ENCODE data around the gene HPDL.
A peak's percentile ranks its signal among the peaks of the same experiment; 100 is the strongest.

The HPDL gene

GRCh38 chr1:45327644-45328515 is 1.2 kb downstream of the HPDL start:
- H3K4me3 ChIP-seq (ENCODE audit: low read depth, low read length) = peak overlapping the region; percentile 61
- ChIA-PET POLR2A (interaction anchor here (0.7 to 1.7 kb wide), 3 partner anchors 12 to 24 kb away, joined by 3 to 9 read pairs (median 7); partner anchors contain the start of genes MUTYH and TOE1), CTCF (interaction anchor here (0.6 to 3.4 kb wide), 5 partner anchors 11 to 165 kb away, joined by 3 to 22 read pairs (median 4); partner anchors contain the start of genes MUTYH and TOE1)
- DNase-seq (ENCODE audit: low read depth, low spot score) = no peak
- TF ChIP-seq, protein P1, sequence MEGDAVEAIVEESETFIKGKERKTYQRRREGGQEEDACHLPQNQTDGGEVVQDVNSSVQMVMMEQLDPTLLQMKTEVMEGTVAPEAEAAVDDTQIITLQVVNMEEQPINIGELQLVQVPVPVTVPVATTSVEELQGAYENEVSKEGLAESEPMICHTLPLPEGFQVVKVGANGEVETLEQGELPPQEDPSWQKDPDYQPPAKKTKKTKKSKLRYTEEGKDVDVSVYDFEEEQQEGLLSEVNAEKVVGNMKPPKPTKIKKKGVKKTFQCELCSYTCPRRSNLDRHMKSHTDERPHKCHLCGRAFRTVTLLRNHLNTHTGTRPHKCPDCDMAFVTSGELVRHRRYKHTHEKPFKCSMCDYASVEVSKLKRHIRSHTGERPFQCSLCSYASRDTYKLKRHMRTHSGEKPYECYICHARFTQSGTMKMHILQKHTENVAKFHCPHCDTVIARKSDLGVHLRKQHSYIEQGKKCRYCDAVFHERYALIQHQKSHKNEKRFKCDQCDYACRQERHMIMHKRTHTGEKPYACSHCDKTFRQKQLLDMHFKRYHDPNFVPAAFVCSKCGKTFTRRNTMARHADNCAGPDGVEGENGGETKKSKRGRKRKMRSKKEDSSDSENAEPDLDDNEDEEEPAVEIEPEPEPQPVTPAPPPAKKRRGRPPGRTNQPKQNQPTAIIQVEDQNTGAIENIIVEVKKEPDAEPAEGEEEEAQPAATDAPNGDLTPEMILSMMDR (IDR thresholded peaks at IDR 0.05; ENCODE audit: insufficient read depth, low read length, missing control alignments) = no peak

DNA sequence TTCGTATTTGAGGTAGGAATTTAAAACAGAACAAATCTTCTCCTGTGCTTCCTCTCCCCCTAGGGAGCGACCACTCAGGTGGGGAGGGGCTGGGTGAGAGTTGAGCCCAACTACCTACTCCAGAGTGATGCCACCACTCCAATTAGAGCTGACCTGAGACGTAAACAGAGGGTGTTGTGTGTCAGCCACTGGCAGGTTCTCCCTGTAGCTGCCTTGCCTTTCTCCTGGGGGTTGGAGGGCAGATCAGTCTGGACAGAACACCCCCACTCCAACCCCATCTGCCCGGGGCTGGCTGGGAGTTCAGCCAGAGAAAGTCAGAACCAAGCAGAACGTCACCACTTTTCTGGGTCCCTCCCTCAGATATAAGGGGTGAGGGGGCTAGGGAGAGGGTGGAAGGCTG is 2.0 kb downstream of the HPDL start:
- no peak for DNase-seq (ENCODE audit: low read depth, low spot score)
- CTCF ChIA-PET = interaction anchor here (1.3 to 3.4 kb wide), 2 partner anchors 10 to 165 kb away, joined by 4 to 22 read pairs; partner anchors contain the start of genes MUTYH and TOE1
- POLR2A ChIA-PET = interaction anchor here (1.7 kb wide), 1 partner anchor 11 kb away, joined by 9 read pairs; the partner anchor contains the start of genes MUTYH and TOE1
- H3K4me3 ChIP-seq (ENCODE audit: low read depth, low read length) = no peak overlapping the region
- TF ChIP-seq, protein P1 (IDR thresholded peaks at IDR 0.05; ENCODE audit: insufficient read depth, low read length, missing control alignments) = no peak

DNA sequence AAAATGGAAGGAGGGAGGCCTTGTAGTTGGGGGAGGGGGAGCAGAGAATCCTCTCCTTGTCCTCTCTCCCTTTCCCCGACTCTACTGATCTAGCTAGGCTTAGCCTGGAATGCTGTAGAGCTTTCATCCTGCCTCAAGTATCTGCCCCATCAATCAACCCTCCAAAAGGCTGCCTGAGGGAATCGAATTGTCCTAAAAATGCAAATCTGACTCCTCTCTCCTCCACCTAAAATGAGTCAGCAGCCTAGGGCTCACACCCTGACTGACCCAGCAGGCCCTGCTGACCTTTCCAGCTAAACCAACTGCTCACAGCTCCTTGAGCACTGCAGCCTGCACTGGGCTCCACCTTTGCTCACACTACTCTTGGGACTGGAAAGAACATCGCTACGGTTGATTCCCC is 2.8 kb downstream of the HPDL start:
- no peak overlapping the region for H3K4me3 ChIP-seq (ENCODE audit: low read depth, low read length)
- CTCF ChIA-PET = no interaction called here
- POLR2A ChIA-PET = interaction anchor here (1.7 kb wide), 1 partner anchor 10 kb away, joined by 9 read pairs; the partner anchor contains the start of genes MUTYH and TOE1
- no peak for DNase-seq (ENCODE audit: low read depth, low spot score)
- TF ChIP-seq, protein P1 (IDR thresholded peaks at IDR 0.05; ENCODE audit: insufficient read depth, low read length, missing control alignments) = no peak

- ChIA-PET CTCF (interaction anchor here (1.0 kb wide), 1 partner anchor 317 kb away, joined by 3 read pairs; no protein-coding TSS in a partner anchor), POLR2A (no interaction called here)
- no peak overlapping the region for H3K4me3 ChIP-seq (ENCODE audit: low read depth, low read length)
- no peak for DNase-seq (ENCODE audit: low read depth, low spot score)
- TF ChIP-seq, protein P1 (IDR thresholded peaks at IDR 0.05; ENCODE audit: insufficient read depth, low read length, missing control alignments) = no peak
Measured at GRCh38 chr1:45331436-45332345, 5.0 kb downstream of the HPDL start.

DNA sequence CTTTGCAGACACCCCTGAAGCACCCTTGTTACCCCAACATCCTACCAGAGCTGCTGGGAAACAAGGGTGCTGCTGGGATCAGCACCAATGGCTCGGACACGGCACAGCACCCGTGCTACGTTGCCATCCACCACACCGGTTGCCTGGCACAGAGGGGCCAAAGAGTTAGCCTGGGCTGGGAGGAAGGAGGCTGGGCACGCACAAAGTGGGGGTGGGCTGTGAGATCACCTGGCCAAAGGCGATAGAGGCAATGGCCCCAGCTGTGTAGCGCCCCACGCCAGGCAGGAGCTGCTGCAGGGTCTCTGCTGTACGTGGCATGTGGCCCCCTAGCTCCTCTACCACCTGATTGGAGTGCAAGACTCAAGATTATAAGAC is 5.6 kb downstream of the HPDL start:
- POLR2A ChIA-PET = no interaction called here
- H3K4me3 ChIP-seq (ENCODE audit: low read depth, low read length) = no peak overlapping the region
- no peak for DNase-seq (ENCODE audit: low read depth, low spot score)
- CTCF ChIA-PET = interaction anchor here (1.0 kb wide), 1 partner anchor 318 kb away, joined by 3 read pairs; no protein-coding TSS in a partner anchor
- TF ChIP-seq, protein P1 (IDR thresholded peaks at IDR 0.05; ENCODE audit: insufficient read depth, low read length, missing control alignments) = no peak

All from AG04449 (cell line).